Keratinocyte (primary cell): ENCODE data around the gene CCDC9B. TPM values are rescaled to one million over a fixed set of nuclear protein-coding genes. Genes with fewer than 3 reads are reported as not detected.

Experiments used
- DNase-seq: peaks from one replicate; pipeline ENCODE4 v3.0.0-alpha.2; 2011; ENCODE audit warnings: low read depth, missing footprints, low spot score
- FAIRE-seq: peaks from 2 replicates; lab custom pipeline; 2011; peaks lifted over from hg19 to GRCh38; lab: Jason Lieb, UNC
- H2AFZ ChIP-seq: 2 replicates; pipeline ENCODE4 v1.6.0; 2012; ENCODE audit warnings: low read length, control low read depth, inconsistent platforms; ENCODE audit not compliant: control insufficient read depth
- H3K27ac ChIP-seq: 2 replicates; pipeline ENCODE4 v1.5.1; 2011; ENCODE audit warnings: low read length; ENCODE audit not compliant: control insufficient read depth, insufficient read depth
- H3K27me3 ChIP-seq: 3 replicates; pipeline ENCODE4 v1.6.0; 2011; ENCODE audit warnings: low read length; ENCODE audit not compliant: control insufficient read depth, insufficient read depth; ENCODE audit errors: extremely low read depth
- H3K36me3 ChIP-seq, 2 experiments: 2 replicates in 1 of 2; 3 replicates in 1 of 2; pipeline ENCODE4 v1.5.1; 2011; ENCODE audit warnings: low read length in 2 of 2, mild to moderate bottlenecking in 1 of 2; ENCODE audit not compliant: control insufficient read depth in 2 of 2, insufficient read depth in 2 of 2; ENCODE audit errors: extremely low read depth in 1 of 2
- H3K4me1 ChIP-seq: 3 replicates; pipeline ENCODE4 v1.5.1; 2011; ENCODE audit warnings: low read length; ENCODE audit not compliant: control insufficient read depth, insufficient read depth; ENCODE audit errors: extremely low read depth
- H3K4me2 ChIP-seq: 3 replicates; pipeline ENCODE4 v1.6.0; 2011; ENCODE audit warnings: low read depth, low read length; ENCODE audit not compliant: control insufficient read depth, insufficient read depth; ENCODE audit errors: extremely low read depth
- H3K4me3 ChIP-seq, 3 experiments: fragments of 200-600 bp in 1 of 3; sonication (generic) in 1 of 3; 2 replicates in 2 of 3; 3 replicates in 1 of 3; pipeline ENCODE4 v1.5.1; 2011 to 2016; ENCODE audit warnings: low read length in 3 of 3, mild to moderate bottlenecking in 3 of 3, control low read depth in 2 of 3, inconsistent platforms in 1 of 3, low read depth in 1 of 3, mixed read lengths in 1 of 3, mixed run types in 1 of 3, moderate library complexity in 1 of 3; ENCODE audit not compliant: control insufficient read depth in 2 of 3, insufficient read depth in 2 of 3; ENCODE audit errors: extremely low read depth in 1 of 3
- H3K79me2 ChIP-seq: 2 replicates; pipeline ENCODE4 v1.6.0; 2012; ENCODE audit warnings: low read length; ENCODE audit not compliant: control insufficient read depth, insufficient read depth
- H3K9ac ChIP-seq: 3 replicates; pipeline ENCODE4 v1.6.0; 2011; ENCODE audit warnings: low read length; ENCODE audit not compliant: control insufficient read depth, insufficient read depth; ENCODE audit errors: extremely low read depth
- H3K9me1 ChIP-seq: 3 replicates; pipeline ENCODE4 v1.6.0; 2011; ENCODE audit warnings: low read length; ENCODE audit not compliant: control insufficient read depth, insufficient read depth; ENCODE audit errors: extremely low read depth
- H3K9me3 ChIP-seq: 2 replicates; pipeline ENCODE4 v1.5.1; 2012; ENCODE audit warnings: low read depth, low read length; ENCODE audit not compliant: control insufficient read depth
- H4K20me1 ChIP-seq: 3 replicates; pipeline ENCODE4 v1.6.0; 2011; ENCODE audit warnings: low read length; ENCODE audit not compliant: control insufficient read depth, insufficient read depth; ENCODE audit errors: extremely low read depth
- EZH2 ChIP-seq: IDR thresholded peaks from one replicate; pipeline ENCODE4 v1.6.1; 2012; ENCODE audit warnings: inconsistent platforms, mild to moderate bottlenecking, low read length, moderate library complexity
- dilution Hi-C: fragments of 300-500 bp; cut with MboI; formaldehyde crosslinking; loops from one replicate; pipeline ENCODE4 v1.7.0; 2020; ENCODE audit warnings: low sequenced_read_pairs; ENCODE audit not compliant: extremely low pct_ligation_motif_present
- polyA plus RNA-seq, 5 experiments: library from polyadenylated mRNA; depleted of rRNA in 3 of 5; stranded (reverse) in 3 of 5; stranded (forward) in 1 of 5; unstranded in 1 of 5; fragments of >200 nt; gene quantifications; 1 replicate in 1 of 5; 2 replicates in 3 of 5; 3 replicates in 1 of 5; pipeline versions ENCODE4 v1.2.1 to v1.2.3, GENCODE V29; 2011 to 2012; ENCODE audit warnings: missing spikeins in 2 of 5, low read depth in 1 of 5, low replicate concordance in 1 of 5
- TF ChIP-seq, protein P1 (sequence below), 3 experiments: IDR thresholded peaks in 1 of 3; conservative IDR thresholded peaks in 1 of 3; optimal IDR thresholded peaks in 1 of 3; 2 replicates in 2 of 3; 3 replicates in 1 of 3; pipeline versions ENCODE3 to v1.5.1; 2011; ENCODE audit warnings: low read length in 3 of 3, mild to moderate bottlenecking in 3 of 3, moderate library complexity in 2 of 3, control low read depth in 1 of 3, inconsistent platforms in 1 of 3; ENCODE audit not compliant: insufficient read depth in 2 of 3; ENCODE audit errors: extremely low read depth in 1 of 3

The CCDC9B gene
- polyA plus RNA-seq, 1 donor (not counting 4 experiments of a cell fraction or from before 2014, with no cell fraction given) = 9.6 TPM

GRCh38 chr15:40332113-40332781, 8.5 kb downstream of the CCDC9B start:
- no peak for DNase-seq
- TF ChIP-seq, protein P1, sequence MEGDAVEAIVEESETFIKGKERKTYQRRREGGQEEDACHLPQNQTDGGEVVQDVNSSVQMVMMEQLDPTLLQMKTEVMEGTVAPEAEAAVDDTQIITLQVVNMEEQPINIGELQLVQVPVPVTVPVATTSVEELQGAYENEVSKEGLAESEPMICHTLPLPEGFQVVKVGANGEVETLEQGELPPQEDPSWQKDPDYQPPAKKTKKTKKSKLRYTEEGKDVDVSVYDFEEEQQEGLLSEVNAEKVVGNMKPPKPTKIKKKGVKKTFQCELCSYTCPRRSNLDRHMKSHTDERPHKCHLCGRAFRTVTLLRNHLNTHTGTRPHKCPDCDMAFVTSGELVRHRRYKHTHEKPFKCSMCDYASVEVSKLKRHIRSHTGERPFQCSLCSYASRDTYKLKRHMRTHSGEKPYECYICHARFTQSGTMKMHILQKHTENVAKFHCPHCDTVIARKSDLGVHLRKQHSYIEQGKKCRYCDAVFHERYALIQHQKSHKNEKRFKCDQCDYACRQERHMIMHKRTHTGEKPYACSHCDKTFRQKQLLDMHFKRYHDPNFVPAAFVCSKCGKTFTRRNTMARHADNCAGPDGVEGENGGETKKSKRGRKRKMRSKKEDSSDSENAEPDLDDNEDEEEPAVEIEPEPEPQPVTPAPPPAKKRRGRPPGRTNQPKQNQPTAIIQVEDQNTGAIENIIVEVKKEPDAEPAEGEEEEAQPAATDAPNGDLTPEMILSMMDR (optimal IDR thresholded peaks at IDR 0.05 in 1 of 3, IDR thresholded peaks at IDR 0.05 in 1 of 3, conservative IDR thresholded peaks at IDR 0.05 in 1 of 3; ENCODE audit: extremely low read depth in 1 of 3, insufficient read depth in 2 of 3, low read length in 3 of 3) = no peak
- TF ChIP-seq EZH2 = no peak
- dilution Hi-C loops = no loop called here

GRCh38 chr15:40331637-40332036, 9.1 kb downstream of the CCDC9B start:
- no peaks in the 10 kb centered on the region for H3K27me3 ChIP-seq
- no peak overlapping the region for H3K4me3 ChIP-seq
- FAIRE-seq = no peak
- no peak overlapping the region for H3K27ac ChIP-seq
- no peaks in the 10 kb centered on the region for H3K9me3 ChIP-seq
- no peak for DNase-seq
- H3K9ac ChIP-seq = no peak overlapping the region
- H3K4me2 ChIP-seq = no peak overlapping the region
- dilution Hi-C loops = no loop called here
- peaks cover 21 to 26% of the 10 kb centered on the region in 2 experiments for H3K36me3 ChIP-seq
- H3K9me1 ChIP-seq = peaks cover 4% of the 10 kb centered on the region
- no peaks in the 10 kb centered on the region for H4K20me1 ChIP-seq
- no peak overlapping the region for H2AFZ ChIP-seq
- no peak for TF ChIP-seq EZH2
- TF ChIP-seq, protein P1 (optimal IDR thresholded peaks at IDR 0.05 in 1 of 3, IDR thresholded peaks at IDR 0.05 in 1 of 3, conservative IDR thresholded peaks at IDR 0.05 in 1 of 3; ENCODE audit: extremely low read depth in 1 of 3, insufficient read depth in 2 of 3, low read length in 3 of 3) = no peak
- H3K79me2 ChIP-seq = peaks cover 6% of the 10 kb centered on the region
- H3K4me1 ChIP-seq = peaks cover 48% of the 10 kb centered on the region

More at GRCh38 chr15:40332113-40332781, 8.5 kb downstream of the CCDC9B start:
- no peak overlapping the region for H2AFZ ChIP-seq
- no peak overlapping the region for H3K4me3 ChIP-seq
- H3K4me2 ChIP-seq = no peak overlapping the region
- H3K79me2 ChIP-seq = peaks cover 4% of the 10 kb centered on the region
- FAIRE-seq = no peak
- peaks cover 19 to 31% of the 10 kb centered on the region in 2 experiments for H3K36me3 ChIP-seq
- H3K9me1 ChIP-seq = peaks cover 4% of the 10 kb centered on the region
- no peaks in the 10 kb centered on the region for H3K9me3 ChIP-seq
- H3K27me3 ChIP-seq = no peaks in the 10 kb centered on the region
- H4K20me1 ChIP-seq = no peaks in the 10 kb centered on the region
- no peak overlapping the region for H3K9ac ChIP-seq
- H3K4me1 ChIP-seq = peaks cover 49% of the 10 kb centered on the region
- no peak overlapping the region for H3K27ac ChIP-seq
